Right lung (tissue), 5 donors: ENCODE data around the gene TOP3B. TPM values are rescaled to one million over a fixed set of nuclear protein-coding genes. Genes with fewer than 3 reads are reported as not detected.
"Not testable (repeated sequence)": the region's sequence is repeated elsewhere in the genome, so short reads cannot be mapped to it uniquely, and the experiment has no call there.

Experiments used
- DNase-seq, 2 donors: peaks; one replicate each; pipeline ENCODE4 v3.0.0-alpha.2; 2013
- polyA plus RNA-seq, 5 donors: library from polyadenylated mRNA; unstranded; fragments of 120-200 nt; gene quantifications; one replicate each; pipeline versions ENCODE4 v1.2.1 to v1.2.3, GENCODE V29; 2013; ENCODE audit warnings: inconsistent platforms in 1 of 5, low replicate concordance in 1 of 5; ENCODE audit not compliant: insufficient read length in 5 of 5, insufficient read depth in 1 of 5

Gene TOP3B
- polyA plus RNA-seq, 5 donors, result 26.5 to 32.3 (median 28.4) TPM

DNA sequence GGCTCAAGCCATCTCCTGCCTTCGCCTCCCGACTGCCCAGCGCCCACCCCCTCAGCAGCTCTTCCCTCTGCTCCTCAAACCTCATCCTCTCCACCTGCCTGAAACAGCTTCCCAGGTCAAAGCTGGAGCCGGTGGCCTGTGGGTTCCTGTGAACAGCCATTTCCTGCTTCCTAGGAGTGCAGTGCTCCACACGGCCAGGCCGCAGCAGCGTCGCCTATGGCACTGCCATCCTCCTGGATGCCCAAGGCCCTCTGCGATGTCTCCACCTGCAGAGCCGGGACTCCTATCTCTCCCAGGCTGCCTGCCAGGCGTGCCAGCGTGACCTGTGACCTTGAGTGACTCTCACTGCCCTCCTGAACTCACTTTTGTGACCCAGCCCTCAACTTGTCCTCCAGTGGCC is 54.5 kb downstream of the TOP3B start:
- no peak for DNase-seq

DNA sequence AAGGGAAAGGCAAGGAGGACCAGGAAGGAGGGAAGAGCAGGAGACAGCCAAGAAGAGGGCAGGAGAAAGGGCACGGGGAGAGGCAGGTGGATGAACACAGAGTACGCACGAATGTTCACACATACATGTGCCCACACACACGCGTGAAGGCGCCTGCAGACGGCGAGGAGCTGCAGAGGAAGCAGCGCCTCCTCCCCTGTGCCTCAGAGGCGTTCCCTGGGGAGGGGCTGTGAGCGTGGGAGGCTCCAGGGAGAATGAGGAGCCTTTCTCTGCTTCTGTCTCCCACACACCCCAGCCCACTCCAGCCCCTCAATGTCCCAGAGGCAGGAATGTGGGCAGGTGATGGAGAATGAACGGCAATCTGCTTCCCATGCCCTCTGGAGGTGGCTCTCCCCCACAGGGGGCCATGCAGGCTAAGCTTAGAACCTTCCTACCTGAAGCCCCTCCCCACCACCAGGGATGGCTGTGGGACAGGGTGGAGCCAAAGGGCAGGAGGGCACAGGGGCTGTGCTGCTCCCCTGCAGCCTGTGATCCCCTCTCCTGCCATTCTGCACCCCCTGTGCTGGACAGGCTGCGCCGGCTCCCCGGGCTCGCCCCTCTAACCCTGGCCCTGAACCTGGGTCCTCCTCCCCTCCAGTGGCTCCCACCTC is 55.3 kb downstream of the TOP3B start:
- DNase-seq, result no peak

- DNase-seq, result no peak
Measured at GRCh38 chr22:21926728-21927127, 55.9 kb downstream of the TOP3B start.

DNA sequence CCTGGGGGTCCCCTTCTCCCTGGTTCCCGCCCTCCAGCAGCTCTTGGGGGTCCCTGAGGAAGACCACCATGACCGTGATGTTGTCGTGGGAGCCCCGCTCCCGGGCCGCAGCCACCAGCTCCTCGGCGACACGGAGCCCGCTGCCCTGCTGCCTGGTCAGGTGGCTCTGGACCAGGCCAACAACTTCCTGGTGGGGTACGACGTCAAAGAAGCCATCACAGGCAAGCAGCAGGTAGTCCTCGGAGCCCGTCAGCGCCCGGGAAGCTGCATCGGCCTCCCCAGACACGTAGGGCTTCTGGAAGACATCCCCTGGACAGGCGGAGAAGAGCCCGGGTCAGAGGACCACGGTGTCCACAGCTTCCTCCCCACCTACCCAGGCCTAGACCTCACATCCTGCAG is 59.4 kb downstream of the TOP3B start:
- DNase-seq, result no peak

DNA sequence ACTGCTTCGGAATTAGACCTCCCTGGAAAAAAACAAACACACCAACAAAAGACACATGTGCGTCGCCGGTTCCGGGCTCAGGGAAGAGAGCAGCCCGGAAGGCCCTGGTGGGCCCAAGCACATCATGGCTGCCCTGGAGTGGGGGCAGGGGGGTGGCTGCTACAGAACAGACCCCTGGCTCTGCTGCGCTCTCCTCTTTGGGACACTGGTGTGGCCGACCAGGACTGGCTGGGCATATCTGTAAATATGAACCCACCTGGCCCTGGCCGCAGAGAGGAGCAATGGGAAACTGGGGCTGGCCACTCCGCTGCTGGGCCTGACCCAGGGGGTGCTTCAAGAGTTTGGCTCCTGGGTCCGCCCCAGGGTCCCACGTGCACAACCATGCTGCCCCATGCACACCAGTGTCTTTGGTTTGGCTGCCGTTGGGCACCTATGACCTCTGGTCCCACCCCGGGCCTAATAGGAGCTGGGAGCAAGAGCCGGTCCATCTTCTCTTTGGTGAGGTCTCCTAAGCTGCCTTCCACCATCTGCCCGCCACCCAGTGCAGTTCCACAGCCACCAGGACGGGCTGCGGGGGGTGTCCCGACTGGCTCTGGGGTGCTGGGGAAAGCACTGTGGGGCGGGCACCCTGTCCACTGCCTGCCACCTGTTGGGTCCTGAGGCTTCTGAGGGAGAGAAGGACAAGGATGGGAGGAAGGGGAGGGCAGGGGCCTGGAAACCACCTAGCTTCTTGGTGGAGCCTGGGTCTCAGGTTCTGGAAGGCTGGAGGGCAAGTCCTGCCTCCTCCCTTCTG is 60.0 kb downstream of the TOP3B start:
- DNase-seq, result no peak

- DNase-seq, result no peak
Measured at GRCh38 chr22:21921729-21922128, 60.9 kb downstream of the TOP3B start.

GRCh38 chr22:21921184-21921721 is 61.3 kb downstream of the TOP3B start:
- DNase-seq, result no peak

GRCh38 chr22:21920341-21921183 is 62.0 kb downstream of the TOP3B start:
- DNase-seq, result no peak

GRCh38 chr22:21919526-21920307 is 62.9 kb downstream of the TOP3B start:
- DNase-seq, result no peak

- no peak for DNase-seq
Measured at GRCh38 chr22:21918466-21919185, 64.0 kb downstream of the TOP3B start.

DNA sequence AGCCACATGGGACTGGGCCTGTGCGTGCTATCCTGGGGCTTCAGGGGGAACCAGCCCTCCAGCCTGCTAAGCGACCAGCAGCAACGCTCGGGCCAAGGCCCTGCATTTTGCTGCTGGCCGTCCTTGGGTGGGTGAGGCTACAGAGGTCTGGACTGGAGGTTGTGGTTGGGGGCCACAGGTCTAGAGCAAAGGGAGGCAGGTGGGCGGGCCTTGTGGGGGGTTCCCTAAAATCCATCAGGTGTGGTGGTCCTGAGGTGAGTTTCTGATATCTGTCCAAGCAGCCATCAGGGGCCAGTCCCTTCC is 64.7 kb downstream of the TOP3B start:
- DNase-seq, result no peak

GRCh38 chr22:21917181-21917958 is 65.2 kb downstream of the TOP3B start:
- no peak for DNase-seq

- DNase-seq, result no peak
Measured at GRCh38 chr22:21916309-21916918, 66.2 kb downstream of the TOP3B start.

DNA sequence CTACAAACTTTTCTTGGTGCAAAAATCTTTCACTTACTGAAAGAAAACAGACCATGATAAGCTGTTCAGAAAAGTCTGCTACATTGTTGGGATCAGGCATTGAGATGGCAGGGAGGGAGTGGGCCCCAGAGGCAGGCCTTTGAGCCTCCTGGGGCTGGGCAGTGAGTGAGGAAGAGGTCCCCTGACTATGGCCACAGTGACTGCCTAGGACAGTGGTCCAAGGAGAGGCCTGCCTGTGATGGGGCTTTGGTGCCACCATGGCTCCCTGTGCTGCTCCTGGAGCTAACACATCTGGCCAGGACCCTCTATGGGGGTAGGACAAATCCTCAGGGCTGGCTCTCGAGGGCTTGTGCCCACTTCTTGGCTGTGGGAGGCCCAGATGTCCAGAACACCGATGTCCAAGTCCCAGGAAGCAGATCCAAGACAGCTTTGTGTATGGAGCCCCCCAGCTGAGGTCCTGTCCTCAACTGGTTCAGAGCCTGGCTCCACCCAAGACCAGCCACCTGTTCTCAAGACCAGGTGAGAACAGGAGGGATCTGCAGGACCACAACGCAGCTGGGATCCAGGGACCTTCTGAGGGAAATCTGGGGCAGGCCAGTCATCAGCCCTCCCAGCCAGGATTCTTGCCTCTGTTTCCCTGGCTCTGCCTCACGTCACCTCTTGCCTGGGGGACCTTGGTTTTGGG is 66.8 kb downstream of the TOP3B start:
- no peak for DNase-seq

- not testable (repeated sequence) for DNase-seq
Measured at GRCh38 chr22:21914033-21914642, 68.4 kb downstream of the TOP3B start.

- not testable (repeated sequence) for DNase-seq
Measured at GRCh38 chr22:21910367-21910766, 72.2 kb downstream of the TOP3B start.

DNA sequence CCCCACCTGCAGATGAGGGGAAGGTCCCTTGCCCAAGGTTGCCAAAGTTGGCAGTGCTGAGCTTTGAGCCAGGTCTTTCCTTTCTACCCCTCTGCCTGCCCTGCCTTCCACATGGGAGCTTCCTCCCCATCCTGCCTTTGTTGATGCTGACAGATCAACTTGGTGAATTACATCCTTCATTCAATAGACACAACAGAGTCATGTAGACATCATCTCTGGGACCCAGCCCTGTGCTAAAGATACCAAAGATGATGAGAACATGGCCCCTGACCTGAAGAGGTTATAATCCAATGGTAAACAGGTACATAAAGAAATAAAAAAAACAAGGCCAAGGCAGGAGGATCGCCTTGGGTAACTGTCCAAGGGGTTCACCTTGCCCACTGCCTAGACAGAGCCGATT is 72.7 kb downstream of the TOP3B start:
- DNase-seq, result no peak
